ENCODE measurements around the gene PLA2G7. TPM values are rescaled to one million over a fixed set of nuclear protein-coding genes. Genes with fewer than 3 reads are reported as not detected.

The PLA2G7 gene
- total RNA-seq, 1 experiment from 2014 or later, result 0.41 TPM

DNA sequence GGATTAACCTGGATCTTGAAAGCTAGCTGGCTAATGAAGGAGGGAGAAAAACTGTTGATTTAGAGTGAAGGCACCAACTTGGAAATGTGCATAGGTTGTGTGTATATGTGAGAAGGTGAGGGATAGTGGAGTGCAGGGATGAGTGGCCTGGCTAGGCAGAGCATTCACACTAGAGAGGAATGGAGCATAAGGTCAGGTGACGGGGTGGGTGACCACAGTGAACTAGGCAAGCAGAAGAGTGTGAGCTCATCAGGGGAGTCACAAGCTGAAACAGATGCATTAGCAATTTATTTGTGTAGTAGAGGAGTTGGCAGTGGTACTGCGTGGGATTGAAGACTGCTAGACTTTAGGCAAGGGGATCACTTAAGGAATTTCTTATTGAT, 22.0 kb upstream of the PLA2G7 start:
- TF ChIP-seq REST (IDR thresholded peaks at IDR 0.05; ENCODE audit: insufficient read depth in 1 of 2, low read depth in 2 of 2, low read length in 1 of 2), result no peak
- Histone ChIP-seq H3K4me3 (ENCODE audit: low read depth in 2 of 2, low read length in 2 of 2) (no peak overlapping the region), H3K4me1 (ENCODE audit: control insufficient read depth, insufficient read depth, low read length) (no peaks in the 10 kb centered on the region), H3K9me3 (ENCODE audit: control insufficient read depth, insufficient read depth, low read depth, low read length) (no peaks in the 10 kb centered on the region), H3K36me3 (ENCODE audit: control insufficient read depth, insufficient read depth, low read length) (no peaks in the 10 kb centered on the region), H3K27ac (ENCODE audit: low read length) (no peak overlapping the region), H3K27me3 (ENCODE audit: control insufficient read depth, insufficient read depth, low read length) (peaks cover 2% of the 10 kb centered on the region; the same call in 1 of the 2 replicates)
- in situ Hi-C loops (cut with HindIII; ENCODE audit: low pct_unique_long_range_greater_than_20kb, low sequenced_read_pairs), result no loop called here
- DNase-seq (ENCODE audit: low read depth, low spot score), result no peak
- no peak for ATAC-seq
- BruUV-seq (replicated peaks), result no TSS peak
- intact Hi-C loops (cut with micrococcal nuclease; ENCODE audit: unreplicated experiment), result no loop called here
- ChIA-PET CTCF (no interaction called here), POLR2A (no interaction called here)

GRCh38 chr6:46756469-46757213, 21.5 kb upstream of the PLA2G7 start:
- in situ Hi-C loops (cut with HindIII; ENCODE audit: low pct_unique_long_range_greater_than_20kb, low sequenced_read_pairs), result no loop called here
- Histone ChIP-seq H3K9me3 (ENCODE audit: control insufficient read depth, insufficient read depth, low read depth, low read length) (no peaks in the 10 kb centered on the region), H3K27me3 (ENCODE audit: control insufficient read depth, insufficient read depth, low read length) (peaks cover 2% of the 10 kb centered on the region; the same call in 1 of the 2 replicates), H3K4me3 (ENCODE audit: low read depth in 2 of 2, low read length in 2 of 2) (no peak overlapping the region), H3K36me3 (ENCODE audit: control insufficient read depth, insufficient read depth, low read length) (no peaks in the 10 kb centered on the region), H3K27ac (ENCODE audit: low read length) (no peak overlapping the region), H3K4me1 (ENCODE audit: control insufficient read depth, insufficient read depth, low read length) (no peaks in the 10 kb centered on the region)
- no TSS peak for BruUV-seq (replicated peaks)
- intact Hi-C loops (cut with micrococcal nuclease; ENCODE audit: unreplicated experiment), result no loop called here
- no peak for TF ChIP-seq REST (IDR thresholded peaks at IDR 0.05; ENCODE audit: insufficient read depth in 1 of 2, low read depth in 2 of 2, low read length in 1 of 2)
- TF ChIP-seq POLR2AphosphoS5 (IDR thresholded peaks at IDR 0.05; ENCODE audit: low read depth, low read length), result no peak
- no peak for TF ChIP-seq SIN3A (IDR thresholded peaks at IDR 0.05; ENCODE audit: borderline replicate concordance, insufficient read depth, low read depth, low read length)
- TF ChIP-seq TCF7L2 (IDR thresholded peaks at IDR 0.05; ENCODE audit: low read depth, low read length), result no peak
- TF ChIP-seq CTCF (IDR thresholded peaks at IDR 0.05), result no peak
- ATAC-seq (no peak), DNase-seq (ENCODE audit: low read depth, low spot score) (no peak)
- ChIA-PET POLR2A (no interaction called here), CTCF (no interaction called here)

Measured in Panc1 (cell line).